Lower leg skin (tissue), 4 donors: ENCODE measurements around the gene SRSF7. TPM values are rescaled to one million over a fixed set of nuclear protein-coding genes. Genes with fewer than 3 reads are reported as not detected.
"Not testable (repeated sequence)": the region's sequence is repeated elsewhere in the genome, so short reads cannot be mapped to it uniquely, and the experiment has no call there.

Experiments used
- DNase-seq, 2 donors: peaks; one replicate each; pipeline ENCODE4 v3.0.0-alpha.2; 2019; ENCODE audit warnings: low spot score in 2 of 2
- H3K4me3 ChIP-seq: fragments of 200-600 bp; sonication (generic); 2 replicates; pipeline ENCODE4 v1.5.1; 2017; ENCODE audit warnings: mild to moderate bottlenecking, low read depth; ENCODE audit not compliant: poor library complexity, severe bottlenecking
- CTCF ChIP-seq, 3 donors: fragments of 450-650 bp; IDR thresholded peaks; one replicate each; pipeline ENCODE4 v1.5.1; 2016; ENCODE audit warnings: antibody characterized with exemption in 3 of 3, mild to moderate bottlenecking in 3 of 3, moderate library complexity in 2 of 3
- POLR2A ChIP-seq, 2 donors: fragments of 450-650 bp; IDR thresholded peaks; one replicate each; pipeline ENCODE4 v1.6.1; 2016 to 2017; ENCODE audit warnings: antibody characterized with exemption in 2 of 2, mild to moderate bottlenecking in 1 of 2, moderate library complexity in 1 of 2
- WGBS, 2 donors: methylation state at CpG; one replicate each; pipeline ENCODE4 v1.1.5; 2018; 5-methylcytosine and 5-hydroxymethylcytosine counted together
- intact Hi-C: fragments of 100-400 bp; cut with DNase I; formaldehyde crosslinking; loops from one replicate; pipeline ENCODE4 v1.15.0; 2023; ENCODE audit warnings: low total_unique reads
- total RNA-seq, 4 donors: library from RNA; depleted of rRNA; stranded (reverse); fragments of >200 nt; gene quantifications; one replicate each; pipeline ENCODE4 v1.1.0, GENCODE V29; 2016

SRSF7 gene
- total RNA-seq, 4 donors from 2014 or later: 69.7 to 77.1 (median 72.8) TPM

GRCh38 chr2:38722271-38723061, 28.7 kb downstream of the SRSF7 start:
- 69 to 78% methylated on average over 9 of the region's 9 CpGs for WGBS, 2 donors
- intact Hi-C loops: no loop called here
- peak in 1 of 2 donors; percentile 39 for DNase-seq
- TF ChIP-seq POLR2A (IDR thresholded peaks at IDR 0.05) (no peak), CTCF (IDR thresholded peaks at IDR 0.05) (no peak)
- H3K4me3 ChIP-seq: no peak overlapping the region

GRCh38 chr2:38720613-38721241, 30.4 kb downstream of the SRSF7 start:
- TF ChIP-seq CTCF (IDR thresholded peaks at IDR 0.05) (no peak), POLR2A (IDR thresholded peaks at IDR 0.05) (no peak)
- peak; percentile 82 to 91 for DNase-seq
- no peak overlapping the region for H3K4me3 ChIP-seq
- 25 to 27% methylated on average over 4 of the region's 4 CpGs for WGBS, 2 donors
- intact Hi-C loops: no loop called here

GRCh38 chr2:38719706-38720105, 31.5 kb downstream of the SRSF7 start:
- no peak for DNase-seq
- intact Hi-C loops: no loop called here
- TF ChIP-seq POLR2A (IDR thresholded peaks at IDR 0.05) (no peak), CTCF (IDR thresholded peaks at IDR 0.05) (no peak)
- H3K4me3 ChIP-seq: no peak overlapping the region
- WGBS, 2 donors: 83% methylated on average over 12 of the region's 12 CpGs

GRCh38 chr2:38718601-38719000, 32.6 kb downstream of the SRSF7 start:
- TF ChIP-seq CTCF (IDR thresholded peaks at IDR 0.05) (no peak), POLR2A (IDR thresholded peaks at IDR 0.05) (no peak)
- WGBS, 2 donors: 62 to 69% methylated on average over 4 of the region's 4 CpGs
- intact Hi-C loops: no loop called here
- no peak for DNase-seq
- no peak overlapping the region for H3K4me3 ChIP-seq

- no peak overlapping the region for H3K4me3 ChIP-seq
- TF ChIP-seq POLR2A (IDR thresholded peaks at IDR 0.05) (no peak), CTCF (IDR thresholded peaks at IDR 0.05) (no peak)
- 90% methylated on average over 6 of the region's 6 CpGs for WGBS, 2 donors
- no peak for DNase-seq
- intact Hi-C loops: no loop called here
Observed at GRCh38 chr2:38716185-38716584, 35.0 kb downstream of the SRSF7 start.

GRCh38 chr2:38714941-38715340, 36.2 kb downstream of the SRSF7 start:
- 100% methylated on average over 1 of the region's 1 CpG for WGBS, 2 donors
- intact Hi-C loops, H3K4me3 ChIP-seq, DNase-seq: not testable (repeated sequence)
